GM21576 (cell line): ENCODE data around the gene AEBP2.
"Not testable (repeated sequence)": the region's sequence is repeated elsewhere in the genome, so short reads cannot be mapped to it uniquely, and the experiment has no call there.

Source experiments
- ATAC-seq: cut with Tn5 transposase; IDR thresholded peaks from one replicate; pipeline ENCODE4 v1.9.1; 2021; ENCODE audit warnings: mild to moderate bottlenecking, moderate library complexity; ENCODE audit not compliant: unreplicated experiment

Gene AEBP2

DNA sequence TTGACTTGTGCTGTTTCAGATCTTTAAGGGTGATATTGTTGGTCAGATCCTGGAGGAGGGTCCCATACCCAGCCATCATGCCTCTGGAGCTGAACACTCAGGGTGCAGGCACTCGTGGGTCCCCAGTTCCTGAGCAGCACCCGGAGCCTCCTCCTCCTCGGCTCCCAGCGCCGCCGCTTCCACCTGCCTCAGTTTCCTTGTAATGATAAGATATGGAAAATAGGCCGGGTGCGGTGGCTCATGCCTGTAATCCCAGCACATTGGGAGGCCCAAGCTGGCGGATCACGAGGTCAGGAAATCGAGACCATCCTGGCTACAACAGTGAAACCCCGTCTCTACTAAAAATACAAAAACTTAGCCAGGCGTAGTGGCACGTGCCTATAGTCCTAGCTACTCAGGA, 20.2 kb upstream of the AEBP2 start:
- no peak for ATAC-seq

DNA sequence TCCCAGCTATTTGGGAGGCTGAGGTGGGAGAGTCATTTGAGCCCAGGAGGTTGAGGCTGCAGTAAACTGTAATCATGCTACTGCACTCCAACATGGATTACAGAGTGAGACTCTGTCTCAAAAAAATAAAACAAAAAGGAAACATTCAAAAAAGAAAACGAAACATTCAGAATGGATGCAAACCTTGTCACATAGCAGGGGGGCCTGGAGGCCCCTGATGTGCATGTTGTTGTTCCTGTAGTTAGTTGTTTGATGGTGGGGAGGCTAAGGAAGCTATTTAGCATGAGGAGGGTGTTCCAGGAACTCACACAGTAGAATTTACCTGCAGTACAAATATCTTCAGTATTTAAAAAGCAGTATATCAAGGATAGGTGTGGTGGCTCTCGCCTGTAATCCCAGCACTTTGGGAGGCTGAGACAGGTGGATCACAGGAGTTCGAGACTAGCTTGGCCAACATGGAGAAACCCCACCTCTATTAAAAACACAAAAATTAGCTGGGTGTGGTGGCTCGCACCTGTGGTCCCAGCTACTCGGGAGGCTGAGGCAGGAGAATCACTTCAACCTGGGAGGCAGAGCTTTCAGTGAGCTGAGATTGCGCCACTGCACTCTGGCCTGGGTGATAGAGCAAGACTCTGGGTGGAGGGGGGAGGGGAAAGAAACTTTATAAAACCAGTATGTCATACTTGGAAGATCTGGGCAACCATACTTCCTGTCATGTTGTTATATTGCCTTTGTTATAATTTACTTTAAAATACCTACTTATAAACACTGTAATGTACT, 17.6 kb upstream of the AEBP2 start:
- ATAC-seq: no peak

DNA sequence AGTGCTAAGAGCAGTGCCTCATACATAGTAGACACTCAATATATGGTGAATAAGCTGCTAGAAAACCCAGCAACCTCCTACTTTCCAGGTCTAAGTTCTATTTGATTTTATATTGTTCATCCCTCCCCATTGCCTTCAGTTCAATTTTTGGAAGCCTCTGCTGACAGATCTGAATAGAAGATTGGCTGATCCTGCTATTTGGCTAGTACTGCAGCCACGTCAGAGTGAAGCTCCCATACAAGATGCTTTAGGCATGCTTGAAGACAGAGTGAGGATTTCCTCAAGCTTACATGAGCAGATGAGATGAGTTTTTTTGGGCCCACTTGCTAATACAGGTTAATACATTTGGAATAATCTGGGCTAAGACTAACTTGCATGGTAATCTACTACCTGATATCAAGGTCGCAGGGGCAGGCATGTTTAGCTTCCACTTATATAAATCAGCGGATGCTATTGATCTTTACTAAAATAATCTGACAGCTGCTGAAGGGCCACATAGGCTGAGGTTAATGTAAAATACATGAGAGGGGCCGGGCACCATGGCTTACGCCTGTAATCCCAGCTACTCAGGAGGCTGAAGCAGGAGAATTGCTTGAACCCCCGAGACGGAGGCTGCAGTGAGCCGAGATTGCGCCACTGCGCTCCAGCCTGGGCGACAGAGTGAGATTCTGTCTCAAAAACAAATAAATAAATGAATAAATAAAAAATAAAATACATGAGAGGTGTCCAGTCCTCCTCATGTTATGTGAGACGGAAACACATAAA, 15.9 kb upstream of the AEBP2 start:
- no peak for ATAC-seq

DNA sequence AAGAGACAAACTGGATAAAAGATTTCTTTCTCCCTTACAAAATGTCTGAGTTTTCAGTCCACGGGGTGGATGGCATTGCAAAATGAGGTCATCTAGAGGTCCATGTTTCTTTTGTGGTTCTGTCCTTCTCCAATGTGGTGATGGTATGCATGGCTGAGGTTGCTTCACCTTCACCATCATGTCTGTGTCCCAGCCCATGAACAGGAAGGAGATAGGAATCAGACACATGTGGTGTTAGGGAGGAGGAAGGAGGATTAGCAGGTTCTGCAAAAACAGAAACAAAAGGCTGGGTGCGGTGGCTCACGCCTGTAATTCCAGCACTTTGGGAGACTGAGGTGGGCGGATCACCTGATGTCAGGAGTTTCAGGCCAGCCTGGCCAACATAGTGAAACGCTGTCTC, 11.0 kb upstream of the AEBP2 start:
- ATAC-seq: no peak

DNA sequence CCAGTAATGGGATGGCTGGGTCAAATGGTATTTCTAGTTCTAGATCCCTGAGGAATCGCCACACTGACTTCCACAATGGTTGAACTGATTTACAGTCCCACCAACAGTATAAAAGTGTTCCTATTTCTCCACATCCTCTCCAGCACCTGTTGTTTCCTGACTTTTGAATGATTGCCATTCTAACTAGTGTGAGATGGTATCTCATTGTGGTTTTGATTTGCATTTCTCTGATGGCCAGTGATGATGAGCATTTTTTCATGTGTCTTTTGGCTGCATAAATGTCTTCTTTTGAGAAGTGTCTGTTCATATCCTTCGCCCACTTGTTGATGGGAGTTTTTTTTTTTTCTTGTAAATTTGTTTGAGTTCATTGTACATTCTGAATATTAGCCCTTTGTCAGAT, 9.8 kb upstream of the AEBP2 start:
- not testable (repeated sequence) for ATAC-seq

DNA sequence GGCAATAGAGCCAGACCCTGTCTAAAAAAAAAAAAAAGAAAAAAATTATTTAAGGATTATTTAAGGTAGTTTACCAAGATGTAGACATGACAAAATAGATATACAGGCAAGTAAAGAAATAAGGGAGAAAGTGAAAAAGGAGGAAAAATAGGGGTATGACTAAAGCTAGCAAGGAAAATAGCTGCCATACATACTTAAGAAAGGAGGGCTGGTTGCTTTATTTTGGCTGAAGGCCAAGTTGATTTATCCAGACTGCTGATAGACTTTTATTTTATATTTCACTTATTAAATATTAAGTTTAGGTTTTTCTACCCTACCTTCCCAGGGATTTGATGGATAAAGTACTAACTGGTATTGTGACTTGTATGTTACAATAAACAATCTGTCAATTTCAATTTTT, 8.3 kb upstream of the AEBP2 start:
- no peak for ATAC-seq

DNA sequence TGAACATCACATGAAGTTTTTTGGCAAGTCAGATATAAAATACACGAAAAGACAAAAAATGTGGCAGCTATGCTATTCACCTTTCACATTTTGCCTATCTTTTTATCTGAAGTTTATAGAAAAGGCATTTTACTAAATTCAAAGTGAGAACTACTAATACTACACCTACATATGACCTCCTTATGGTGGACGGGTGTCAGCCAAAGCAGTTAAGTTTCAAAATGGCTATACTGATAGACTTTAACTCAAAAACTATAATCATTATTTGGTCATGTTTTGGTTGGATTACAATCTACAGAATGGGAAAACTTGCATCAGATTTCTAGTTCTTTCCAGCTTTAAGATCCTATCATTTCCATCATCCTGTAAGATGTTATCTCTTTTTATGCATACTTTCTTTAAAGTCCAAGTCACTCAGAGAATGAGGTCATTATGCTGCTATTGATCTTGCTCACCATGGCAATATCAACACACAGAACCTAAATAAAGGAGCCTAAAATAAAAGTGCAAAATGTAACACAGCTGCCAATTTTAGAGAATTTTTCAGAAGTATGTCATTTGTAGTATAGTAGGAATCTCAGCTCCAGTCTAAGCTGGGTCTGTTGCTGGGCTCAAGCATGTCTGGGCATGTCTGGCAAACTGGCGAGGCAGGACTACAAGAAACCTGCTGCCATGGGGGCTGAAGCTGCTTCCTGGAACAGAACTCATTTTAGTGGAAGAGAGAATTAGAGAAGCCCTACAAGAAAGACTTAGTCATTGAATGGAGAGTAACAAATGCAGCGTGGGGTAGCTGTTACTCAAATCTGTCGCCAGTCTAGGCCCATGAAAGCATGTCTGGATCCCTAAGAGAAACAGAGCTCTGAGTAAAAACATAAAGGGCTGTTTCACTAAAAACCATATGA, 7.6 kb upstream of the AEBP2 start:
- ATAC-seq: peak; percentile 40

DNA sequence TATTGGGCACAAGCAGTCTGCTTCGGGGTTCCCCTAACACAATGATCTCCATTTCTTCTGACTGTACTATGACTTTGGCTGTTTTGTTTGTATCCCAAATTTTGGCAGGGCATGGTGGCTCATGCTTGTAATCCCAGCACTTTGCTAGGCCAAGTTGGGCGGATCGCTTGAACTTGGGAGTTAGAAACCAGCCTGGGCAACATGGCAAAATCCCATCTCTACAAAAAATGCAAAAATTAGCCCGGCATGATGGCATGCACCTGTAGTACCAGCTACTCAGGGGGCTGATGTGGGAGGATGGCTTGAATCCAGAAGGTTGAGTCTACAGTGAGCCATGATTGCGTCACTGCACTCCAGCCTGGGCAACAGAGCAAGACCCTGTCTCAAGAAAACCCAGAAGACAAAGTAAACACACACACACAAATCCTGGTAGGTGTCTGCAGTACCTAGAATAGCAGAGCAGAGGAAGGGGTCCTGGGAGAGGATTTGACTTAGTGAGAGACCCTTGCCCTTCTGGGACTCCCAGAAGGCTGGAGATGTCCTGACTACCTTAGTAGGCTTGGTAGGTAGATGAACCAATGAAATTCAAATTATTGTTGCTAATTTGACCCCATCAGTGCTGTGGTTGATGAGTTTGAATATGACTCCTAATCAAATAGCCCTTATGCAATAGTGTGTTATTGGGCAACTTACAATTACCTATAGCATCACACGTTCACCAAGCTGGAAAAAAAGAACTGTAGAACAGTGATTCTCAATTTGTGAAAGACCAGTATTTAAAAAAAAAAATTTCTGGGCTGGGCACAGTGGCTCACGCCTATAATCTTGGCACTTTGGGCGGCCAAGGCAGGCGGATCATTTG, 6.8 kb upstream of the AEBP2 start:
- ATAC-seq: no peak

DNA sequence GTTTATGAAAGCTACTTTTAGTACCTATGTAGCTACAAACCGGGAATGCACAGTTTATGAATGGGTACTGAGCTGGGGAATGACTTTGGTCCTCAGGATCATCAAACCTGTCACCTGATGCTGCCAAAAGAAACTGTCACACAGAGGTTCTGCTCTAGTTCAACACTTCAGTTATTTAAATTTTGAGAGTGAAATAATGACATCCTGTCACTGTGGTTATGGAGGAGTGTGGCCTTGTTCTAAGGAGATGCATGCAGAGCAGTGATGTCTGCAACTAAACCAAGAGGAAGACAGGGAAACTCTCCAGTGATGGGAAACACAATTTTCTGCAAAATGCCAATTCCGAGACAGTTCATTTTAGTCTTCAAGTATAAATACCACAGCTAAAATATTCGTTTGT, 4.8 kb upstream of the AEBP2 start:
- peak; percentile 35 for ATAC-seq

DNA sequence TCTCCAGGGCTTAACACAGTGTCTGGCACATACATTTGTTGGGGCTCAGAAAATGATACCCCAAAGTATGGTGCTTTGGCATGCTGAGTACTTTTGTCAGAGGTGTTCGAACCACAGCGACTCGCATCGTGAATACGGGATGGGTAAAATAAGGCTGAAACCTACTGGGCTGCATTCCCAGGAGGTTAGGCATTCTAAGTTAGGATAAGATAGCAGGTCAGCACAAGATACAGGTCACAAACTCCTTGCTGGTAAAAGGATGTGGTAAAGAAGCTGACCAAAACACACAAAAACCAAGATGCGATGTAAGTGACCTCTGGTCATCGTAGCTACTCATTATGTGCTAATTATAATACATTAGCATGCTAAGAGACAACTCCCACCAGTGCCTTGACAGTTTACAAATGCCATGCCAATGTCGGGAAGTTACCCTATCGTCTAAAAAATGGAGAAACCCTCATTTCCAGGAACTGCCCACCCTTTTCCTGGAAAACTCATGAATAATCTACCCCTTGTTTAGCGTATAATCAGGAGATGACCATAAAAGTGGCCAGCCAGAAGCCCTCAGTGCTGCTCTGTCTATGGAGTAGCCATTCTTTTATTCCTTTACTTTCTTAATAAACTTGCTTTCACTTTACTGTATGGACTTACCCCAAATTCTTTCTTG, 3.3 kb upstream of the AEBP2 start:
- no peak for ATAC-seq

DNA sequence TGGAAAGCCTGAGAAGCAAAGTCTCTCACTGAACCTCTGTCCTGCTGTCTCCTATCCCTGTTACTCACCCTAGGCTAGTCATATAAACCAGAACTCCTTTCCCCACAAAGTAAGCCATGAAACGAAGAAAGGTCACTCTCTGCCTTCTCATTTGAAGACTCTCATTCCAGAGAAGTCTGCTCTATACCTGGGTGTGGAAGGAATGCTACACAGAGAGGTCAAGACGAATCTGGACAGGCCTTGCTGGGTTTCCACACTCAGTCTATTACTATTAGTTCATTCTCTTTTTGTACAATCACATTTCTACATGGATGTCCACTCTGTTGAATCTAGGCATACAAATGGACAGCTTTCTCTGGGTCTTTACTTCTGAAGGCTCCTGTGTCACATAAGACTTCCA, 2.4 kb upstream of the AEBP2 start:
- no peak for ATAC-seq

DNA sequence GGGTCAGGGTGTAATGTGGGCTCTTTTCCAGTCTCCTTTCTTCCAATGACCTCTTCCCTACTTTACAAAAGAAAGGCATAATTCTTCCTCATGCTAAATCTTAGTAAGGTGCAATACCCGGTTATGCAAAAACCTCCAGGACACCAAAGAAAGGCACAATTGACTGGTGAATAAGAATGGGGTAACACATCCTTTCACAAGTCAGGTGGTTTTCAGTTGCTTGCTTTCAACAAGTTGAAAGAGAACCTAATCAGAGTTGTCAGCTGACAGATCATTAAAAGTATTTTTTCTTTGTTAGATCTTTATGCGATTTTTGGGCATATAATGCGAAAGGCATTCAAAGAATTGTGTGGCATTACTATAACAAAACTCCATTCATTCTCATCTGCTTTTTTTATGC, 1.3 kb upstream of the AEBP2 start:
- ATAC-seq: no peak

DNA sequence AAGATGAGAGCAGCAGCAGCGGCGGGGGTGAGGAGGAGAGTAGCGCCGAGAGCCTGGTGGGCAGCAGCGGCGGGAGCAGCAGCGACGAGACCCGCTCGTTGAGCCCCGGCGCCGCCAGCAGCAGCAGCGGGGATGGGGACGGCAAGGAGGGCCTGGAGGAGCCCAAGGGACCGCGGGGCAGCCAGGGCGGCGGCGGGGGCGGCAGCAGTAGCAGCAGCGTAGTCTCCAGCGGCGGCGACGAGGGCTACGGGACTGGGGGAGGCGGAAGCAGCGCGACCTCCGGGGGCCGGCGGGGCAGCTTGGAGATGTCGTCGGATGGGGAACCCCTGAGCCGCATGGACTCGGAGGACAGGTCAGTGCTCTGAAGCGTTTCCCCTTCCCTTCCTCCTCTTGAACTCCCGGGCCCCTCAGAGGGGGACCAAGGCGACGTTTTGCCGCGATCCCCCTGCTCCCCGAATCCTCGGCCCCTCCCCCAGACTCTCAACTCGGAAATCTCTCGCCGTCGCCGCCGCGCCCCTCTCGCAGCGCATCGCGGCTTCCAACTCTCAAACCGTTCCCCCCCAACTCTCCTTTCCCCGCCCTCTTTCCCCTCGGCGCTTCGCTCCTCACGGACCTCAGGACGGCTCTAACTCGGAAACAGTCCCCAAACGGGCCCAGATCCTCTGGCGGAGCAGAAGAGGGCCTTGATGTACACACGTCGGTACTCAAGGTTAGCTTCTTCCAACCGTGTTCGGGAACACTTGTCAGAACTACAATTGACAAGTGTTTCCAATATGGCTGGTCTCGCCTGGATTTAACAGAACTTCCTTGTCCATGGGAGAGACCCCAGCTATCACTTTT, 947 bp downstream of the AEBP2 start:
- ATAC-seq: peak; percentile 34

DNA sequence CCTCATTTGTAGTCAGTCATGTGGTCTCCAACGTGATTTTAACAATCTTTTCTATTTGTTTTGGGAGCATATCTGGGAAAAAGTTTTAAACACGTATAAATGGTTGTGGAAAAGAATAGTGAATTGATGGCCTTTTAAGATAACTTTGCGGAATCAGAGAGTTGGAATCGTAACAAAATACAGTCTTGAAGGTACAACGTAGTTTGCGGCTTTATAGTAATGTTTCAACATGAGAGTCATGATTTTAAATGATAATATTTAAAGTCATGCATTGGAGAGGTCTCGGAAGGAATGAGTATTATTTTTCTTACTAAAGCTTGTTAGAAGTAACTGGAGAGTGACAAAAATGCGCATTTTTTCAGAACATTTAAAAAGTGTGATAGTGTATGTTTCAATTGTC, 1.6 kb downstream of the AEBP2 start:
- no peak for ATAC-seq

DNA sequence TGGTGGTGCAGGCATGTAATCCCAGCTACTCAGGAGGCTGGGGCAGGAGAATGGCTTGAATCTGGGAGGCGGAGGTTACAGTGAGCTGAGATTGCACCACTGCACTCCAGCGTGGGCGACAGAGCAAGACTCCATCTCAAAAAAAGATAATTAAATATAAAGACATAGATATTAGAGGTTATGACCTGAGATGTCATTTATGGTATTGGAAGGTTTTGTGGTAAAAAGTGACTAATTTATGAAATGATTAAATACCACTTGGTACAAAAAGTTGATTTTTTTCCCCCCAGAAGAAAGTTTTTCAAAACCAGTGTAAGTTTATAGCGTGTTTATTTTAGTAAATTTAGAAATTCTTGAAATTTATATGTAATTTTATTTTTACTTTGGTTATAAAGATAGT, 4.3 kb downstream of the AEBP2 start:
- ATAC-seq: no peak

DNA sequence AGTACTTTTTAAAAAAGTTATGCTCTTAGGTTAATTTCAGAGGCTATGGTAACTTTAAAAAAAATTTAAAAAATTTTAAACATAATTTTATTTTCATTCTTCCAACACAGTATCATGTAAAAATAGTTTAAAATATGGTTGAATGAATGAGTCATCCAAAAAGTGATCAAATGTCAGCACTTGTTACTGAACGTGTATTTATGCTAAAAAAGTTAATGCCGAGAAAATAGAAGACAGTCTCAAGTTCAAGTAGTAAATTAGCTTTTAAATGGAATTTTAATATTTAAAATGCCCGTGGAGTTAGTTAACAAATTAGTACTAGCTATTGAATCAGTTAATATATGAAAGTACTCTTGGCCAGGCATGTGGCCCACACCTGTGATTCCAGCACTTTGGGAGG, 4.8 kb downstream of the AEBP2 start:
- no peak for ATAC-seq

DNA sequence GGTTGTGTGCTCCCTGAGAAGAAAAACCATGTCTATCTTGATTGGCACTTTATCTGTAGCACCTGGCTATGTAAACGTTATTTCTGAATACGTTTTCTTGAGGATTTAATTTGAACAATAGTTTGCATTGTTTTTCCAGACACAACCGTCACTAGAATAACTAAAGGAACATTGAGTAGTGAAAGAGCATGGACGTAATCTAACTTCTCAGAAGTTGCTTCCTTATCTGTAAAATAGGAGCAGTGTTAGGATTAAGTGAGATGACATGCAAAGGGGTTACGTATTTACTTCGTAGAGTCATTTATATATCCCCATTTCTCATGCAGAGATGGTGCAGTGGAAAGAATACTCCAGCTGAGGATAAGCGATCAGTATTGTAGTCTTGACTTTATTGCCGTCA, 8.1 kb downstream of the AEBP2 start:
- no peak for ATAC-seq

DNA sequence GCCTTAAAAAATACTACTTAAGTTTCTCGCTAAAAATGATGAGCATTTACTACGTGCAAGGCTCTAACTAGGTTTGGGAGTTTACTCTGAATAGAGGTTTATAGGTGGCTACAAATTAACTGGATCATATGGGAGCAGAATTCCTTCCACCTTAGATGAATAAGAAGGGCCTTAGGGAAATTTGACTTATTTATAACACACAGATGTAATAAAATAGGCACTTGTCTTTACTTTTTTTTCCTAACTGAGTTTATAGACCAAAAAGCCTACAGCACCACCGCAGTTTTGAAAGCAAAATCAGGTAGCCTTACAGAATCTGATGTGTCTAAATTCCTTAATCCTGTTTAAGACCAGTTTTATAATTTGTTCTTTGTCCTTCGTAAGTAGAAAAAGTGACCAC, 10.5 kb downstream of the AEBP2 start:
- no peak for ATAC-seq

DNA sequence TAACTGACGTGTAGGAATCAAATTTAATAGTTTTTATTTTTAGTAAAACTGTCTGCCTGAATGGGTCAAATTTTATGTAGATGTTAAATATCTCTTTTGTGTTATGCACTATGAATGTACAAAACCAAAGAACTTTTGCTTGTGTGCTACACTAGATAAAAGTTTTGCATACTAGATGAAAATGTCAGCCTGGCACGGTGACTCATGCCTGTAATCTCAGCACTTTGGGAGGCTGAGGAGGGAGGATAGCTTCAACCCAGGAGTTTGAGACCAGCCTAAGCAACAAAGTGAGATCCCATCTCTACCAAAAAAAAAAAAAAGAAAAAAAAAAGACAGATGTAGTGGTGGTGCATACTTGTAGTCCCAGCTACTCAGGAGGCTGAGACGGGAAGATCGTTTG, 11.1 kb downstream of the AEBP2 start:
- ATAC-seq: no peak
